HG03039 (cell line): Measurements from ENCODE around the gene EXOSC10.

Source experiments
- ATAC-seq: cut with Tn5 transposase; IDR thresholded peaks from one replicate; pipeline ENCODE4 v1.9.1; 2021; ENCODE audit warnings: mild to moderate bottlenecking, moderate library complexity; ENCODE audit not compliant: unreplicated experiment

The EXOSC10 gene

GRCh38 chr1:11099310-11100148 lies at the start of gene EXOSC10:
Gene EXOSC10, minus strand, starts transcription at chr1:11099869. Its CDS starts 38 bp downstream, at chr1:11099831.
- ATAC-seq = peak; percentile 86

DNA sequence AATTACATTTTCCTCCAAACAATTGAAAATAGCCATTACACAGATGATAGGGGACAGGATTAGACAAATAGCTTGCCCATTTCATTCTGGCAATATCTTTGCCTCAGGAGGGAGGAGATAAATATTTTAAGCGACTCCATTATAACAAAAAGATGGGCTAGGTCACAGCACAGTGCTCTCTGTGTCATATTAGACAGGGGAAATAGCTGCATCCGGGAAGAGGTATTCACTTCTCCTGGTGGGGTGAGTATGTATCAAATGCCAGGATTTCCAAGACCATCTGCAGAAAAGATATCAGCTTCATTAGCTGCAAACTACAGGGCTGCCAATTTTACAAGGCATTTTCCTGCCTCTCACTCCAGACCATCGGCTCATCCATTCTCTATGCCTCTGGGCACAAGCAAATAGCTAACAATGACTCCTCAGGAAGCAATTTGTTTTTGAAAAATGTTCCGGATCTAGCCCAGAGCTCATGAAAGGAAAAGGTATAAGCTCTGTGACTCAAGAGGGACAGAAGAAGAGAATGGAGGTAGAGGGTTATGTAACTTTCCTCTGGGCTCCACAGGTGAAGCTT lies 47.6 kb upstream of the EXOSC10 start:
- no peak for ATAC-seq

DNA sequence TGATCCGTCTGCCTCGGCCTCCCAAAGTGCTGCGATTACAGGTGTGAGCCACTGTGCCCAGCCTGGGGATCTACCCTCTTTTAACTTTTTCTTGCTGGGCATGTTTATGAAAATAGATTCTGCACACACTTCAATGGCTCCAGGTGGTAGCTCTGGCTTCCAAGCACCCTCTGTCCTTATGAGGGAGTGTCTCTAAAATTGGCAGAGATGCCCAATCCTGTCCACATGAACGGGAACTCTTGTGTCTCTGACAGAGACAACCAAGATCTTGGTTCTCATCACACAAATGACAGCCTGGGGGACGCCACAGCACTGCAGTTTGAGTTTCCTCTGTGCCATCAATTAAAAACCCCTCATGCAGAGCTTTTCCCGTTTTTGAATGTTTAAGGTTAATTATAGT lies 46.1 kb upstream of the EXOSC10 start:
- ATAC-seq = no peak

DNA sequence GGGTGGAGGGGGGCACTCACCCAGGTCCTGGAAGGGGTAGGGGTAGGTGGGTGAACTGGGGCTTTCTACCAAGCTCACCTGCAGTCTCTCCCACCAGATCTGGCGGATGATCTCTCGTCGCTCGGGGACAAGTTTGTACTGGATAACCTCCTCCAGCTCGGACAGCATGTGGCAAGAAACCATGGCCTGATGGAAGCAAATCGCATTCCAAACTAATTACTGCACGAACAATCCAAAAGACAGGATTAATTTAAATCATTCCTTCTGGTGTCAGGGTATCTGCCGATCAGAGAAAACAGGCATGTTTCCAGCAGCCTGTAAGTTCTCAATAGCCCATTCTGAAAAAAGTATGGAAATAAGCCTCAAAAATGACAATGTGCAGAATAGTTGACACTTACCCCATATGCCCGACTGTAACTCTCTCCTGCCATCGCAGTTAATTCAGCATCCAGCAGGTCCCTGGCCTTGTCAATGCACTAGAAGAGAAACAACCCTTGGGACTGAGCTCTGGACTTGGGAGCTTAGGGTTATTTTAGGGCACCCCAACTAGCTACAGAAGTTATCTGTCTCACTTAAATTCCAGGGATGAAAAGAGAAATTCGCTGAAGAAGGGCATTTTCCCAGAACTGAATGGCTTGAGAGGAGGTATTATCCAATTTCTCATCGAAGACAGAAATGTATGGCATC lies 45.0 kb upstream of the EXOSC10 start:
- ATAC-seq = no peak

DNA sequence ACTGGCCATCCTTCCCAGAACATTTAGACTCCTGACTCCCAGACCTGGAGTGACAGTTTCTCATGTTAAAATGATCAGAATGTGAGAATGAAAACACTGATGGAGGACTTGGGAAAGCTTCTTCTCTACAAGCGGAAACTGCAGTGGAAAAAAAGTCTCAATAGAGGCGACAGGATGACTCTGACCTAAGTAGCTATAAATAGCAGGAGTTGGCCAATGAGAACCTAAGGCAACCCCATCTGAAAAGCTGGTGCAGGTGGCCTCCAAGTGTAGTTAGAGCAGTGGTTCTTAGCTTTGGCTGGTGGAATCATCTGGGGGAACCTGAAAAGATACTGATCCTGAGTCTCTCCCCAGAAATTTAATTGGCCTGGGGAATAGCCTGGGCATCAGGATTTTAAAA lies 44.2 kb upstream of the EXOSC10 start:
- no peak for ATAC-seq

DNA sequence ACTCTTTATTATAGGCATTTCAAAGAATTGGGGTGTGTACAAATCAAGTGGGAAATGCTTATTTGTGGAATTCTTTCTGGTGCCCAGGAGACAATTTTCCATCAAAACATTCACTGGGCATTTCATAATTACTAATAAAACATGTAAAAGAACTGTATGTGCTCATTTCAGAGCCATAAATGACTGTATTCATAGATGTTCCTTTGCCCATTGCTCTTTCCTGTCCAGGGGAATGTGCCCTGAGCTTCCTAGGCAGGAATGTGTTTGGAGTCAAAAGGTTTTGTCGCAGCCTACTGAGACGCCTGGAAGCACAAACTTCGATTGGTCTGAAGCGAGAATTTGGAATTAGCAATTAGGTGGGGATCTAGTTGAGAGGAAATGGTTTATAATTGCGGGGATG lies 43.7 kb upstream of the EXOSC10 start:
- ATAC-seq = no peak

- ATAC-seq = no peak
These were observed 43.1 kb upstream of the EXOSC10 start for GRCh38 chr1:11142618-11143391.

- no peak for ATAC-seq
These were observed 39.3 kb upstream of the EXOSC10 start for GRCh38 chr1:11138952-11139351.

DNA sequence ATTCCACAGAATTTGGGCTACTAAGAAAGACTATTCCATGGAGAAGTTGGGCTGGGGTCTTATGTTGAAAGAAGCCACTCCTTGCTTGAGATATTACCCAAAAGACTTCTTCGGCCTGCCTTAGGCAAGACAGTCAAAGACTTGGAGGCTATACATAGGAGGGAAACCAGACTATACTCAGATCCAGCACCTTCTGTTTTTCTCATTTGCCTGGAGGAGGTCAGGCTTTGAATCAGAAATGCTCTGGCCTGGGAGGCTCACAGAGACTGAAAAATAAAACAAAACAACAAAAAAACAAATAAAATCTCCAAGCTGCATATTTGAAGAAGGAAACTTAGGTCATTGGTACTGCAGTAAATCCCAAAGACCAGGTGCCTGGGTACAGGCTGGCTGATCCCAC lies 38.4 kb upstream of the EXOSC10 start:
- ATAC-seq = no peak

DNA sequence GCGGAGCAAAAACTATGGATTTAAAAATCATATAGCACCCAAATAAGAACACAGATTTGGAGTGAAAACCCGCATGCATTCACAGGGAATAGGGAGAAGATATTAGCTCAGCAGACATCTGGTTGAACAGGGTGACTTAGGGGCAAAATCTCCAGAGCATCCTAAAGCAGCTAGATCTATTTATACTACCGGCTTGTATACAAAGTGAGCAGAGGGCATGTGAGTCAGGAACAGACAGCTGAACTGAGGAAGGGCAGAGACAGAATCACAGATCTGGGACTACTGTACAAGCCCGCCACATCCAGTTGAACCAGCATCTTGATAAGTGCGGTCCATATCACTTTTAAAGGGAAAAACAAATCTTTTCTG lies 35.2 kb upstream of the EXOSC10 start:
- no peak for ATAC-seq

- ATAC-seq = no peak
These were observed 34.7 kb upstream of the EXOSC10 start for GRCh38 chr1:11134251-11134897.

DNA sequence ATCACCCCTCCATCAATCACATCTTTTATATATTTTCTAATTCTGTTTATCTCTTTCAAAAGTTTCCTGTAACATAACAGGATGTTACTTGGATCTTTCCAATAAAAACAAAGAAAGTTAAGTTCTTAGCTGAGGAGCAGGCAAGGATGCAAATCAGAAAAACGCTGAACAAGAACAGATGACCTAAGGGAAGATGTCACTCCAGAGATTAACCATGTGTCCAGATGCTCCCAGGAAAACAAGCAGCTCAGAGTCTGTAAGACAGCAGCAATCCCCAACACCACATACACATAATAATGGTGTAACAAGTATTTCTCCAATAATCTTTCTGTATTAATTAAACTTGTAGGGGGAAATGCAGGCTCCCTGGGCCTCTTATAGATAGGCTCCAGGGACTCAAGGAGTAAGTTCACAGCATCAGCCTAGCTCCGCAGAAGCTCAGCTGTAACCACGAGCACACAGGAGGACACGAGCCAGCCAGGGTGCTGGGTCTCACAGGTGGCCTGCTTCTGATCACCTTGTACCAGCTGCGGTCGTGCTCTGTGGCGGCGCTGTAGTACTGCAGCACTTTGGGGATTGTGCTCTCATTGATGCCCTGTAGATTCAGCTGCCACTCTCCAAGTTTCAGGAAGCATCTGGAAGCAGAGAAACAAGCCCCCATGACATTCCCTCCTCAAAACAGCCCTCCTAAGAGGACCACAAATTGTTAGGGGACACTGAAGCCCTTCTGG lies 33.1 kb upstream of the EXOSC10 start:
- ATAC-seq = no peak

- no peak for ATAC-seq
These were observed 32.1 kb upstream of the EXOSC10 start for GRCh38 chr1:11131816-11132215.

GRCh38 chr1:11130406-11130805 lies 30.7 kb upstream of the EXOSC10 start:
- no peak for ATAC-seq

DNA sequence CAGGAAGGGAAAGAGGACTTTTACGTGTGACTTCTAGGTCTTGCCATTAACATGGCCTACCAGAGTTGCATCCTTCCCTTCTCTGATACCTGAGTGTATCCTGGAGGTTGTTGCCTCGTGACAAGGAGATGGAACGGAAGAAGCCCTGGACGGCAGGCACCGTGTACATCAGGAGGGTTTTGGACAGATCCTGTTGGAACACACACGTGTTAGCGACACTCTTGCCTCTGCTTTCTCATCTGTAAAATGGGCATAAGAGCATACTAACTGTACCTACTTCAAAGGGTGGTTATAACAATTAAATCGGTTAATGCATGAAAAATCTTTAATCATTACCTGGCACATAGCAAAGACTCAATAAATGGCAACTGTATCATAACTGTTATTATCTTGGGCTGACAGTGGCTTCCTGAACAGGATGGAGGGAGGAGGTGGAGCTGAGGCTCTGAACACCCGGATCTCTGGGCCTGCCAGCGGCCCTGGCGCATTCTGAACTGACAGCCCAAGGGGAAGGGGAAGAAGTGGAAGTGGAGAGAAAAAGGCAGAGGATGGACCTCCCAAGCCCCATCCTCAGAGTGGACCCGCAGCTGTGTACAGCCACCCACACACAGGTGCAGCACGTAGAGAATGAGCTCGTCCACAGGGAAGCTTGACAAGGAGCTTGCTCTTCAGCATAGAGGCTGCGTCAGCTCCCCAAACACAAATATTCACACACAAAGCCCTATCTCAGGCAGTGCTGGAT lies 30.2 kb upstream of the EXOSC10 start:
- ATAC-seq = no peak

GRCh38 chr1:11126569-11126968 lies 26.9 kb upstream of the EXOSC10 start:
- no peak for ATAC-seq

GRCh38 chr1:11125931-11126330 lies 26.3 kb upstream of the EXOSC10 start:
- no peak for ATAC-seq

- ATAC-seq = no peak
These were observed 25.3 kb upstream of the EXOSC10 start for GRCh38 chr1:11124965-11125364.

DNA sequence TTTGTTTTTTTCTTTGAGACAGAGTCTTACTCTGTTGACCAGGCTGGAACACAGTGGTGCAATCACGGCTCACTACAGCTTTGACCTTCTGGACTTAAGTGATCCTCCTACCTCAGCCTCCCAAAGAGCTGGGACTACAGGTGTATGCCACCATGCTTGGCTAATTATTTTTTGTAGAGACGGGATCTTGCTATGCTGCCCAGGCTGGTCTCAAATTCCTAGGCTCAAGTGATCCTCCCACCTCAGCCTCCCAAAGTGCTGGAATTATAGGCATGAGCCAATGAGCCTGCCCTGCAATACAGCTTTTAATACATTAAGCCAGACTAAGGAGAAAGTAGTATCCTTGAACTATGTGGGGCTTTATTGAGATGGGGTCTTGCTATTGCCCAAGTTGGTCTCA lies 16.6 kb upstream of the EXOSC10 start:
- ATAC-seq = no peak
